ENCODE data around the gene NEU3.

Gene NEU3

DNA sequence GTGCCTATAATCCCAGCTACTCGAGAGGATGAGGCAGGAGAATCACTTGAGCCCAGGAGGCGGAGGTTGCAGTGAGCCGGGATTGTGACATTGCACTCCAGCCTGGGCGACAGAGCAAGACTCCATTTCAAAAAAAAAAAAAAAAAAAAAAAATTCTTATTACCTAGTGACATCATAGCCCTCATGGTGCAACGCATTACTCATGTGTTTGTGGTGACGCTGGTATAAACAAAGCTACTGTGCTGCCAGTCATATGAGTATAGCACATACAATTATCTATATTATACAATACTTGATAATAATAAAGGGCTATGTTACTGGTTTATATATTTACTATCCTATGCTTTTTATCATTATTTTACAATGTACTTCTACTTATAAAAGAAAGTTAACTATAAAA is 66.8 kb downstream of the NEU3 start:
- DNase-seq = no peak
- H3K79me2 ChIP-seq (ENCODE audit: low read length) = no peaks in the 10 kb centered on the region
- no peak overlapping the region for H3K9ac ChIP-seq (ENCODE audit: low read length)
- H3K4me2 ChIP-seq (ENCODE audit: low read depth, low read length) = no peak overlapping the region
- no peaks in the 10 kb centered on the region for H3K9me2 ChIP-seq (replicated peaks; ENCODE audit: insufficient read depth, low read length)
- H3K4me3 ChIP-seq (ENCODE audit: low read length) = no peak overlapping the region
- H3K4me1 ChIP-seq (ENCODE audit: low read length) = no peaks in the 10 kb centered on the region
- H3K9me3 ChIP-seq (replicated peaks; ENCODE audit: insufficient read depth, low read length) = no peaks in the 10 kb centered on the region
- TF ChIP-seq, protein P1, sequence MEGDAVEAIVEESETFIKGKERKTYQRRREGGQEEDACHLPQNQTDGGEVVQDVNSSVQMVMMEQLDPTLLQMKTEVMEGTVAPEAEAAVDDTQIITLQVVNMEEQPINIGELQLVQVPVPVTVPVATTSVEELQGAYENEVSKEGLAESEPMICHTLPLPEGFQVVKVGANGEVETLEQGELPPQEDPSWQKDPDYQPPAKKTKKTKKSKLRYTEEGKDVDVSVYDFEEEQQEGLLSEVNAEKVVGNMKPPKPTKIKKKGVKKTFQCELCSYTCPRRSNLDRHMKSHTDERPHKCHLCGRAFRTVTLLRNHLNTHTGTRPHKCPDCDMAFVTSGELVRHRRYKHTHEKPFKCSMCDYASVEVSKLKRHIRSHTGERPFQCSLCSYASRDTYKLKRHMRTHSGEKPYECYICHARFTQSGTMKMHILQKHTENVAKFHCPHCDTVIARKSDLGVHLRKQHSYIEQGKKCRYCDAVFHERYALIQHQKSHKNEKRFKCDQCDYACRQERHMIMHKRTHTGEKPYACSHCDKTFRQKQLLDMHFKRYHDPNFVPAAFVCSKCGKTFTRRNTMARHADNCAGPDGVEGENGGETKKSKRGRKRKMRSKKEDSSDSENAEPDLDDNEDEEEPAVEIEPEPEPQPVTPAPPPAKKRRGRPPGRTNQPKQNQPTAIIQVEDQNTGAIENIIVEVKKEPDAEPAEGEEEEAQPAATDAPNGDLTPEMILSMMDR (IDR thresholded peaks at IDR 0.05; ENCODE audit: low read length) = no peak
- TF ChIP-seq EZH2phosphoT487 (IDR thresholded peaks at IDR 0.05; ENCODE audit: low read length) (no peak), EZH2 (optimal IDR thresholded peaks at IDR 0.05; ENCODE audit: low read depth, low read length) (no peak)
- no peaks in the 10 kb centered on the region for H3F3A ChIP-seq (ENCODE audit: insufficient read depth, low read length)
- no peak overlapping the region for H2AFZ ChIP-seq (ENCODE audit: low read length)
- H3K27ac ChIP-seq (ENCODE audit: low read length) = no peak overlapping the region
- H4K20me1 ChIP-seq (ENCODE audit: insufficient read depth, low read length) = no peaks in the 10 kb centered on the region
- no peaks in the 10 kb centered on the region for H3K36me3 ChIP-seq (replicated peaks; ENCODE audit: insufficient read depth, low read length)
- H3K27me3 ChIP-seq (replicated peaks; ENCODE audit: insufficient read depth, low read length) = no peaks in the 10 kb centered on the region

DNA sequence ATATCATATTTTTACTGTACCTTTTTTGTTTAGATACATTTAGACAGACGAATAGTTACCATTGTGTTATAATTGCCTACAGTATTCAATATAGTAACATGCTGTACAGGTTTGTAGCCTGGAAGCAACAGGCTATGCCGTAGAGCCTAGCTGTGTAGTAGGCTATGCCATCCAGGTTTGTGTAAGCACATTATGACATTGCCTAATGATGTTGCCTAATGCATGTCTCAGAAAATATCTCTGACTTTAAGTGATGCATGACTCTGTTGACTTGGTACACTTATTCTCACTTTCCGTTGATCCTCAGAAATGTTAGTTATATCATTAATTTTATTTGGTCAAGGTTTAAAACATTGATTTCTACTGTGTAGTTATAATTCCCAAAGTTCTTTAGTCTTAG is 68.1 kb downstream of the NEU3 start:
- no peaks in the 10 kb centered on the region for H4K20me1 ChIP-seq (ENCODE audit: insufficient read depth, low read length)
- H3K4me2 ChIP-seq (ENCODE audit: low read depth, low read length) = no peak overlapping the region
- H3K4me1 ChIP-seq (ENCODE audit: low read length) = no peaks in the 10 kb centered on the region
- no peak overlapping the region for H2AFZ ChIP-seq (ENCODE audit: low read length)
- DNase-seq = no peak
- no peaks in the 10 kb centered on the region for H3K9me2 ChIP-seq (replicated peaks; ENCODE audit: insufficient read depth, low read length)
- H3K79me2 ChIP-seq (ENCODE audit: low read length) = no peaks in the 10 kb centered on the region
- H3K27ac ChIP-seq (ENCODE audit: low read length) = no peak overlapping the region
- no peak for TF ChIP-seq EZH2phosphoT487 (IDR thresholded peaks at IDR 0.05; ENCODE audit: low read length)
- no peak overlapping the region for H3K4me3 ChIP-seq (ENCODE audit: low read length)
- H3K9me3 ChIP-seq (replicated peaks; ENCODE audit: insufficient read depth, low read length) = no peaks in the 10 kb centered on the region
- no peak overlapping the region for H3K9ac ChIP-seq (ENCODE audit: low read length)
- no peaks in the 10 kb centered on the region for H3F3A ChIP-seq (ENCODE audit: insufficient read depth, low read length)
- H3K36me3 ChIP-seq (replicated peaks; ENCODE audit: insufficient read depth, low read length) = no peaks in the 10 kb centered on the region
- no peaks in the 10 kb centered on the region for H3K27me3 ChIP-seq (replicated peaks; ENCODE audit: insufficient read depth, low read length)

DNA sequence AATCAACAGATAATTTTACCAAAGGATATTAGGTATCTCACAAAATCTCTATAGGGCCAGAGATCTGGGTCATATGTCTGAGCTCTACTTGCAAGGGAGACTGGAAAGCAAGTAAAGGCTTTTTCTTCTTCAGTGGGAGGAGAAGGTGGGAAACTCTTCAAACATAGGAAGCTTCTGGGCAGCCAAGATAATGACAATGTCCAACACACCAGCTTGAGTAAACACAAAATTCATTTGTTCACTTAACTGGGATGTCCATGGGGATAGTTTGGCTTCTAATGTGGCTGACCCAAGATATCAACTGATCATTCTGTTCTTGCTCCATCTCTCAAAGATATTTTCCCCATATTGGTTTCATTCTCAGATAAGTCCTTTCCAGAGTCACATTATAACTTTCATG is 70.6 kb downstream of the NEU3 start:
- Histone ChIP-seq H3K4me3 (ENCODE audit: low read length) (no peak overlapping the region), H2AFZ (ENCODE audit: low read length) (no peak overlapping the region), H3K9ac (ENCODE audit: low read length) (no peak overlapping the region), H3K4me1 (ENCODE audit: low read length) (no peaks in the 10 kb centered on the region), H4K20me1 (ENCODE audit: insufficient read depth, low read length) (no peaks in the 10 kb centered on the region), H3K36me3 (replicated peaks; ENCODE audit: insufficient read depth, low read length) (no peaks in the 10 kb centered on the region), H3K27ac (ENCODE audit: low read length) (no peak overlapping the region), H3K27me3 (replicated peaks; ENCODE audit: insufficient read depth, low read length) (no peaks in the 10 kb centered on the region), H3K9me2 (replicated peaks; ENCODE audit: insufficient read depth, low read length) (no peaks in the 10 kb centered on the region), H3K4me2 (ENCODE audit: low read depth, low read length) (no peak overlapping the region), H3F3A (ENCODE audit: insufficient read depth, low read length) (no peaks in the 10 kb centered on the region), H3K79me2 (ENCODE audit: low read length) (no peaks in the 10 kb centered on the region), H3K9me3 (replicated peaks; ENCODE audit: insufficient read depth, low read length) (no peaks in the 10 kb centered on the region)
- no peak for DNase-seq
- TF ChIP-seq EZH2phosphoT487 (IDR thresholded peaks at IDR 0.05; ENCODE audit: low read length) = no peak
- TF ChIP-seq, protein P1 (IDR thresholded peaks at IDR 0.05; ENCODE audit: low read length) = no peak
- no peak for TF ChIP-seq EZH2 (optimal IDR thresholded peaks at IDR 0.05; ENCODE audit: low read depth, low read length)

DNA sequence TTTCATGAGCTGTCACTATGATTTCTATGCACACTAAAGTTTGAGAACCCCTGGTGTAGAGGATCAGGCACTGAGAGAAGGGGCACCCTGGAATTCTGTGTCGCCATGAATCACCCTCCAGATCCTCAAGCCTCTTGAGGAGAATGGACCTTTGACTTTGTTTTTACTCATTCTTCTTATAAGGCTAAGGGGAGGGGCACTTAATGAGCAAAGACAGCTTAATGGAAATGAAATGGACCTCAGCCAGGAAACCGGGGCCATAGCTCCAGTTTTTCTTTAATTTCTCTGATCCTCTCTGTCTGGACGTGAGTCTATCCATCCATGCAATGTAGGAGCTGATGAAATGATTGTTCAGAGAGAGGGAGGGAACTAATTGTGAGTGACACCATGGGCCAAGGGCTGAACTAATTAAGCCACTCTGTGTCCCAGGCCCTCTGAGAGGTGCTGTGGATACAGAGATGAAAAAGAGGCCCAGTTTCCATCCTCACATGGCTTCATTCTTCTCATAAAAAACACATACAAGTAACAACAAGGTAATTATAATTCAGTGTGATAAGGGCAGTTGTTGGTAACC is 75.1 kb downstream of the NEU3 start:
- no peaks in the 10 kb centered on the region for H3K36me3 ChIP-seq (replicated peaks; ENCODE audit: insufficient read depth, low read length)
- H3K27me3 ChIP-seq (replicated peaks; ENCODE audit: insufficient read depth, low read length) = no peaks in the 10 kb centered on the region
- no peaks in the 10 kb centered on the region for H3K4me1 ChIP-seq (ENCODE audit: low read length)
- TF ChIP-seq EZH2 (optimal IDR thresholded peaks at IDR 0.05; ENCODE audit: low read depth, low read length) = no peak
- TF ChIP-seq, protein P1 (IDR thresholded peaks at IDR 0.05; ENCODE audit: low read length) = no peak
- TF ChIP-seq EZH2phosphoT487 (IDR thresholded peaks at IDR 0.05; ENCODE audit: low read length) = no peak
- no peaks in the 10 kb centered on the region for H4K20me1 ChIP-seq (ENCODE audit: insufficient read depth, low read length)
- no peak overlapping the region for H2AFZ ChIP-seq (ENCODE audit: low read length)
- DNase-seq = no peak
- H3K9me2 ChIP-seq (replicated peaks; ENCODE audit: insufficient read depth, low read length) = no peaks in the 10 kb centered on the region
- H3K9ac ChIP-seq (ENCODE audit: low read length) = no peak overlapping the region
- H3K9me3 ChIP-seq (replicated peaks; ENCODE audit: insufficient read depth, low read length) = no peaks in the 10 kb centered on the region
- no peak overlapping the region for H3K4me2 ChIP-seq (ENCODE audit: low read depth, low read length)
- H3K79me2 ChIP-seq (ENCODE audit: low read length) = no peaks in the 10 kb centered on the region
- no peaks in the 10 kb centered on the region; the same call in 1 of the 2 replicates for H3F3A ChIP-seq (ENCODE audit: insufficient read depth, low read length)
- H3K4me3 ChIP-seq (ENCODE audit: low read length) = no peak overlapping the region
- no peak overlapping the region for H3K27ac ChIP-seq (ENCODE audit: low read length)
